GM10266 (cell line): ENCODE results near the gene LDLRAD1.

Experiments used
- DNase-seq: peaks from one replicate; pipeline ENCODE4 v3.0.0; 2012; ENCODE audit errors: extremely low spot score
- CTCF ChIP-seq: IDR thresholded peaks from 2 replicates; pipeline ENCODE4 v1.5.1; 2012; ENCODE audit warnings: mild to moderate bottlenecking, low read depth; ENCODE audit not compliant: control insufficient read depth, insufficient read depth; ENCODE audit errors: missing control alignments

Gene LDLRAD1

GRCh38 chr1:53959664-53960250 lies 58.2 kb downstream of the LDLRAD1 start:
- DNase-seq: peak; percentile 39
- peak; percentile 45 for TF ChIP-seq CTCF
